SK-N-SH treated with all-trans-retinoic acid at 6 μM for 48 hours (cell line): ENCODE measurements around the gene IHH.

Experiments
- ATAC-seq: fragments of 200-7000 bp; cut with Tn5 transposase; 3 replicates; pipeline ENCODE4 v1.9.1; 2020; ENCODE audit warnings: mild to moderate bottlenecking, moderate library complexity
- ARNTL ChIP-seq: fragments of 450-650 bp; formaldehyde crosslinking; IDR thresholded peaks from 2 replicates; pipeline ENCODE4 v1.5.0; 2020; ENCODE audit warnings: low read depth, mild to moderate bottlenecking, moderate library complexity, borderline replicate concordance
- BACH2 ChIP-seq: fragments of 250-450 bp; sonication (Bioruptor Pico); IDR thresholded peaks from 2 replicates; pipeline ENCODE4 v1.9.0; 2021; ENCODE audit warnings: mild to moderate bottlenecking, borderline replicate concordance
- CSDC2 ChIP-seq: fragments of 250-450 bp; sonication (Bioruptor Pico); IDR thresholded peaks from 2 replicates; pipeline ENCODE4 v1.5.0; 2020; ENCODE audit warnings: mild to moderate bottlenecking, moderate library complexity
- ESRRG ChIP-seq: fragments of 250-450 bp; sonication (Bioruptor Pico); IDR thresholded peaks from 2 replicates; pipeline ENCODE4 v1.6.1; 2021; ENCODE audit warnings: mild to moderate bottlenecking
- ISL1 ChIP-seq: fragments of 250-450 bp; sonication (Bioruptor Pico); IDR thresholded peaks from 2 replicates; pipeline ENCODE4 v2.1.2; 2022; ENCODE audit warnings: mild to moderate bottlenecking, moderate library complexity
- OSR1 ChIP-seq: fragments of 250-450 bp; sonication (Bioruptor Pico); IDR thresholded peaks from 2 replicates; pipeline ENCODE4 v1.8.0; 2022; ENCODE audit warnings: moderate library complexity, mild to moderate bottlenecking, inconsistent platforms
- RARB ChIP-seq: fragments of 250-450 bp; sonication (Bioruptor Pico); IDR thresholded peaks from 2 replicates; pipeline ENCODE4 v1.8.0; 2021; ENCODE audit warnings: mild to moderate bottlenecking, moderate library complexity
- SNAI2 ChIP-seq: fragments of 250-450 bp; sonication (Bioruptor Pico); IDR thresholded peaks from 2 replicates; pipeline ENCODE4 v1.5.0; 2020; ENCODE audit warnings: mild to moderate bottlenecking, moderate library complexity
- TCF4 ChIP-seq: fragments of 250-450 bp; sonication (Bioruptor Pico); IDR thresholded peaks from 2 replicates; pipeline ENCODE4 v1.8.0; 2021; ENCODE audit warnings: mild to moderate bottlenecking, moderate library complexity, borderline replicate concordance
- TOX ChIP-seq: fragments of 250-450 bp; sonication (Bioruptor Pico); IDR thresholded peaks from 2 replicates; pipeline ENCODE4 v1.8.0; 2021; ENCODE audit warnings: mild to moderate bottlenecking, moderate library complexity, borderline replicate concordance
- ZC3H10 ChIP-seq: fragments of 250-450 bp; sonication (Bioruptor Pico); IDR thresholded peaks from 2 replicates; pipeline ENCODE4 v1.5.1; 2021; ENCODE audit warnings: mild to moderate bottlenecking, moderate library complexity
- ZFP3 ChIP-seq: fragments of 250-450 bp; sonication (Bioruptor Pico); IDR thresholded peaks from 2 replicates; pipeline ENCODE4 v1.5.0; 2020; ENCODE audit warnings: mild to moderate bottlenecking, moderate library complexity
- ZNF565 ChIP-seq: fragments of 450-650 bp; formaldehyde crosslinking; conservative IDR thresholded peaks from 2 replicates; pipeline ENCODE4 v1.5.0; 2020; ENCODE audit warnings: low read depth, mild to moderate bottlenecking, moderate library complexity
- ZNF70 ChIP-seq: fragments of 450-650 bp; formaldehyde crosslinking; IDR thresholded peaks from 2 replicates; pipeline ENCODE4 v1.5.0; 2020; ENCODE audit warnings: mild to moderate bottlenecking, moderate library complexity
- ZNF8 ChIP-seq: fragments of 450-650 bp; formaldehyde crosslinking; IDR thresholded peaks from 2 replicates; pipeline ENCODE4 v1.5.0; 2020; ENCODE audit warnings: mild to moderate bottlenecking, moderate library complexity
- TF ChIP-seq, protein P1 (sequence below): fragments of 250-450 bp; sonication (Bioruptor Pico); IDR thresholded peaks from 2 replicates; pipeline ENCODE4 v1.5.0; 2020; ENCODE audit warnings: mild to moderate bottlenecking, moderate library complexity
- TF ChIP-seq, protein P2 (sequence below): fragments of 250-450 bp; sonication (Bioruptor Pico); IDR thresholded peaks from 2 replicates; pipeline ENCODE4 v1.8.0; 2020; ENCODE audit warnings: mild to moderate bottlenecking, moderate library complexity, borderline replicate concordance
- TF ChIP-seq, protein P3 (sequence below): fragments of 250-450 bp; sonication (Bioruptor Pico); IDR thresholded peaks from 2 replicates; pipeline ENCODE4 v1.5.1; 2020; ENCODE audit warnings: low read depth, mild to moderate bottlenecking, moderate library complexity
- TF ChIP-seq, protein P4 (sequence below): fragments of 250-450 bp; sonication (Bioruptor Pico); IDR thresholded peaks from 2 replicates; pipeline ENCODE4 v1.8.0; 2021; ENCODE audit warnings: low read depth, mild to moderate bottlenecking, moderate library complexity, borderline replicate concordance

Gene IHH

DNA sequence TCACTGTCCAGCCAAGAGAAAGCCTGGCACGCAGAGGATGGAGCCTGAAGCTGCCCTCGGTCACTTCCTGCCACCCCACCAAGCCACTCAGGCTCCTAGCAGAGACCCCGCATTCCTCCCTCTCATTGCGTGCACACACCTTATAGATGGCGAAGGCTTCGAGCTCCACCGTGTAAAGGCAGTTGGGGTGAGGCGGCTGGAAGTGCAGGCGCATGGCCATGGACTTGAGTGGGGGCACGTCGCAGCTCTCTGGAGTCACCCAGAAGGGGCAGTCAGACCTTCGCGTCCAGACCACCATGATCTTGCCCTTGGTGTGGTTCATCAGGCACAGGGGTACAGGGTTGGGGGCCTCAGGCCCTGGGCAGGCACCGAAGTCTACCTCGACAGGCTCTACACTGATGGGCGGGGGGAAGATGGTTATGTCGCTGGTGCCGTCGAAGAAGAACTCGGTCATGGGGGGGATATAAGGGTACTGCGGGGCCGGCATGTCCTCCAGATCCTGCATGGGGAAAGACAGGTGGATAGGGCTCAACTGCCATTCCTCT, 33.1 kb downstream of the IHH start:
- no peak for ATAC-seq
- TF ChIP-seq TCF4 (no peak), RARB (CRISPR knock-in tag) (no peak), BACH2 (CRISPR knock-in tag) (no peak), TOX (CRISPR knock-in tag) (no peak), ZNF565 (CRISPR knock-in tag) (no peak), ZNF8 (CRISPR knock-in tag) (no peak), ESRRG (CRISPR knock-in tag) (no peak)
- TF ChIP-seq, protein P1, sequence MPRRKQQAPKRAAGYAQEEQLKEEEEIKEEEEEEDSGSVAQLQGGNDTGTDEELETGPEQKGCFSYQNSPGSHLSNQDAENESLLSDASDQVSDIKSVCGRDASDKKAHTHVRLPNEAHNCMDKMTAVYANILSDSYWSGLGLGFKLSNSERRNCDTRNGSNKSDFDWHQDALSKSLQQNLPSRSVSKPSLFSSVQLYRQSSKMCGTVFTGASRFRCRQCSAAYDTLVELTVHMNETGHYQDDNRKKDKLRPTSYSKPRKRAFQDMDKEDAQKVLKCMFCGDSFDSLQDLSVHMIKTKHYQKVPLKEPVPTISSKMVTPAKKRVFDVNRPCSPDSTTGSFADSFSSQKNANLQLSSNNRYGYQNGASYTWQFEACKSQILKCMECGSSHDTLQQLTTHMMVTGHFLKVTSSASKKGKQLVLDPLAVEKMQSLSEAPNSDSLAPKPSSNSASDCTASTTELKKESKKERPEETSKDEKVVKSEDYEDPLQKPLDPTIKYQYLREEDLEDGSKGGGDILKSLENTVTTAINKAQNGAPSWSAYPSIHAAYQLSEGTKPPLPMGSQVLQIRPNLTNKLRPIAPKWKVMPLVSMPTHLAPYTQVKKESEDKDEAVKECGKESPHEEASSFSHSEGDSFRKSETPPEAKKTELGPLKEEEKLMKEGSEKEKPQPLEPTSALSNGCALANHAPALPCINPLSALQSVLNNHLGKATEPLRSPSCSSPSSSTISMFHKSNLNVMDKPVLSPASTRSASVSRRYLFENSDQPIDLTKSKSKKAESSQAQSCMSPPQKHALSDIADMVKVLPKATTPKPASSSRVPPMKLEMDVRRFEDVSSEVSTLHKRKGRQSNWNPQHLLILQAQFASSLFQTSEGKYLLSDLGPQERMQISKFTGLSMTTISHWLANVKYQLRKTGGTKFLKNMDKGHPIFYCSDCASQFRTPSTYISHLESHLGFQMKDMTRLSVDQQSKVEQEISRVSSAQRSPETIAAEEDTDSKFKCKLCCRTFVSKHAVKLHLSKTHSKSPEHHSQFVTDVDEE (CRISPR knock-in tag): no peak

DNA sequence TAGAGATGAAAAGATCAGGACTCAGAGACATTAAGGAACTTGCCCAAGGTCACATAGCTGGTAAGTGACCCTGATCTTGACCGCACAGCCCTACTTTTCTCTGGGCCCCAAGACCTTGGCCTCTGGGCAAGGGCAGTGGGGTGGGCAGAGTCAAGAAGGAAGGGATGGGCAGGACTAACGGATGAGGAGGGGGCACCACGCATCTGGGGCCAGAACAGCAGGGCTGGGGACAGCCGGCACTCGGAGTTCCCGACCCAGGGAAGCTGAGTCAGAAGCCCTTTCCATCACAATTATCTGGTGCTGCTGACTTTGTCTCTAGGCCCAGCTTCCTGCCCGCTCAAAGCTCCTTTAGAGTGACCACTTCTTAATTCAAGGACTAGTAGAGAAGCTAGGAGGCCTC, 33.8 kb downstream of the IHH start:
- ATAC-seq: no peak
- no peak for TF ChIP-seq BACH2 (CRISPR knock-in tag)
- TF ChIP-seq ARNTL (CRISPR knock-in tag): no peak
- TF ChIP-seq TOX (CRISPR knock-in tag): no peak
- TF ChIP-seq ZNF565 (CRISPR knock-in tag): no peak
- TF ChIP-seq ZNF70 (CRISPR knock-in tag): no peak
- TF ChIP-seq, protein P2, sequence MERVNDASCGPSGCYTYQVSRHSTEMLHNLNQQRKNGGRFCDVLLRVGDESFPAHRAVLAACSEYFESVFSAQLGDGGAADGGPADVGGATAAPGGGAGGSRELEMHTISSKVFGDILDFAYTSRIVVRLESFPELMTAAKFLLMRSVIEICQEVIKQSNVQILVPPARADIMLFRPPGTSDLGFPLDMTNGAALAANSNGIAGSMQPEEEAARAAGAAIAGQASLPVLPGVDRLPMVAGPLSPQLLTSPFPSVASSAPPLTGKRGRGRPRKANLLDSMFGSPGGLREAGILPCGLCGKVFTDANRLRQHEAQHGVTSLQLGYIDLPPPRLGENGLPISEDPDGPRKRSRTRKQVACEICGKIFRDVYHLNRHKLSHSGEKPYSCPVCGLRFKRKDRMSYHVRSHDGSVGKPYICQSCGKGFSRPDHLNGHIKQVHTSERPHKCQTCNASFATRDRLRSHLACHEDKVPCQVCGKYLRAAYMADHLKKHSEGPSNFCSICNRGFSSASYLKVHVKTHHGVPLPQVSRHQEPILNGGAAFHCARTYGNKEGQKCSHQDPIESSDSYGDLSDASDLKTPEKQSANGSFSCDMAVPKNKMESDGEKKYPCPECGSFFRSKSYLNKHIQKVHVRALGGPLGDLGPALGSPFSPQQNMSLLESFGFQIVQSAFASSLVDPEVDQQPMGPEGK (CRISPR knock-in tag): no peak
- TF ChIP-seq, protein P3, sequence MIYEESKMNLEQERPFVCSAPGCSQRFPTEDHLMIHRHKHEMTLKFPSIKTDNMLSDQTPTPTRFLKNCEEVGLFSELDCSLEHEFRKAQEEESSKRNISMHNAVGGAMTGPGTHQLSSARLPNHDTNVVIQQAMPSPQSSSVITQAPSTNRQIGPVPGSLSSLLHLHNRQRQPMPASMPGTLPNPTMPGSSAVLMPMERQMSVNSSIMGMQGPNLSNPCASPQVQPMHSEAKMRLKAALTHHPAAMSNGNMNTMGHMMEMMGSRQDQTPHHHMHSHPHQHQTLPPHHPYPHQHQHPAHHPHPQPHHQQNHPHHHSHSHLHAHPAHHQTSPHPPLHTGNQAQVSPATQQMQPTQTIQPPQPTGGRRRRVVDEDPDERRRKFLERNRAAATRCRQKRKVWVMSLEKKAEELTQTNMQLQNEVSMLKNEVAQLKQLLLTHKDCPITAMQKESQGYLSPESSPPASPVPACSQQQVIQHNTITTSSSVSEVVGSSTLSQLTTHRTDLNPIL (CRISPR knock-in tag): no peak
- TF ChIP-seq OSR1 (CRISPR knock-in tag): no peak
- no peak for TF ChIP-seq ZNF8 (CRISPR knock-in tag)
- TF ChIP-seq SNAI2 (CRISPR knock-in tag): no peak
- no peak for TF ChIP-seq TCF4
- no peak for TF ChIP-seq ZC3H10
- TF ChIP-seq, protein P4, sequence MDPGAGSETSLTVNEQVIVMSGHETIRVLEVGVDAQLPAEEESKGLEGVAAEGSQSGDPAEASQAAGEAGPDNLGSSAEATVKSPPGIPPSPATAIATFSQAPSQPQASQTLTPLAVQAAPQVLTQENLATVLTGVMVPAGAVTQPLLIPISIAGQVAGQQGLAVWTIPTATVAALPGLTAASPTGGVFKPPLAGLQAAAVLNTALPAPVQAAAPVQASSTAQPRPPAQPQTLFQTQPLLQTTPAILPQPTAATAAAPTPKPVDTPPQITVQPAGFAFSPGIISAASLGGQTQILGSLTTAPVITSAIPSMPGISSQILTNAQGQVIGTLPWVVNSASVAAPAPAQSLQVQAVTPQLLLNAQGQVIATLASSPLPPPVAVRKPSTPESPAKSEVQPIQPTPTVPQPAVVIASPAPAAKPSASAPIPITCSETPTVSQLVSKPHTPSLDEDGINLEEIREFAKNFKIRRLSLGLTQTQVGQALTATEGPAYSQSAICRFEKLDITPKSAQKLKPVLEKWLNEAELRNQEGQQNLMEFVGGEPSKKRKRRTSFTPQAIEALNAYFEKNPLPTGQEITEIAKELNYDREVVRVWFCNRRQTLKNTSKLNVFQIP: no peak
- TF ChIP-seq CSDC2 (CRISPR knock-in tag): no peak
- TF ChIP-seq RARB (CRISPR knock-in tag): no peak
- no peak for TF ChIP-seq ISL1 (CRISPR knock-in tag)
- TF ChIP-seq ZFP3 (CRISPR knock-in tag): no peak
- TF ChIP-seq, protein P1 (CRISPR knock-in tag): no peak
- TF ChIP-seq ESRRG (CRISPR knock-in tag): no peak
